Measurements from ENCODE around the gene SLC30A1.

GRCh38 chr1:211606332-211606913, 27.5 kb upstream of the SLC30A1 start:
- TF ChIP-seq CTCF (conservative IDR thresholded peaks at IDR 0.05; ENCODE audit: low read length) (no peak), EZH2phosphoT487 (IDR thresholded peaks at IDR 0.05; ENCODE audit: borderline replicate concordance) (no peak)
